Measurements from ENCODE around the gene ELP2. TPM values are rescaled to one million over a fixed set of nuclear protein-coding genes. Genes with fewer than 3 reads are reported as not detected.

The ELP2 gene
- polyA plus RNA-seq, 1 donor from 2014 or later: 83.6 TPM

- H3K79me2 ChIP-seq (replicated peaks; ENCODE audit: insufficient read depth, low read length): peaks cover 83% of the 10 kb centered on the region
- H3F3A ChIP-seq (ENCODE audit: insufficient read depth, low read length, poor library complexity, severe bottlenecking): no peaks in the 10 kb centered on the region
- no peaks in the 10 kb centered on the region for H3K27me3 ChIP-seq (ENCODE audit: insufficient read depth, low read depth, low read length)
- H3K27ac ChIP-seq (ENCODE audit: low read length): peak overlapping the region; percentile 97
- no peaks in the 10 kb centered on the region for H4K20me1 ChIP-seq (ENCODE audit: insufficient read depth)
- H3K9ac ChIP-seq (ENCODE audit: low read length): peak overlapping the region; percentile 99
- H3K9me3 ChIP-seq (ENCODE audit: low read length): no peaks in the 10 kb centered on the region
- no peak for TF ChIP-seq TAF1 (IDR thresholded peaks at IDR 0.05; ENCODE audit: low read depth)
- peaks cover 7% of the 10 kb centered on the region for H3K36me3 ChIP-seq (ENCODE audit: insufficient read depth, low read length)
- no peak overlapping the region for H2AFZ ChIP-seq (ENCODE audit: low read depth, low read length)
- H3K9me2 ChIP-seq (ENCODE audit: insufficient read depth, low read length): no peaks in the 10 kb centered on the region
- H3K4me3 ChIP-seq (ENCODE audit: low read length): peak overlapping the region; percentile 75
- peak overlapping the region; percentile 90 for H3K4me2 ChIP-seq (ENCODE audit: low read length)
Observed at GRCh38 chr18:36127836-36128529, 1.7 kb upstream of the ELP2 start.

GRCh38 chr18:36128530-36128870, 1.2 kb upstream of the ELP2 start:
- no peaks in the 10 kb centered on the region for H3K9me2 ChIP-seq (ENCODE audit: insufficient read depth, low read length)
- H3K36me3 ChIP-seq (ENCODE audit: insufficient read depth, low read length): peaks cover 7% of the 10 kb centered on the region
- peak overlapping the region; percentile 75 for H3K4me3 ChIP-seq (ENCODE audit: low read length)
- H3K9ac ChIP-seq (ENCODE audit: low read length): peak overlapping the region; percentile 99
- H4K20me1 ChIP-seq (ENCODE audit: insufficient read depth): no peaks in the 10 kb centered on the region
- no peaks in the 10 kb centered on the region for H3K27me3 ChIP-seq (ENCODE audit: insufficient read depth, low read depth, low read length)
- H2AFZ ChIP-seq (ENCODE audit: low read depth, low read length): peak overlapping the region; percentile 95
- TF ChIP-seq POLR2AphosphoS5 (IDR thresholded peaks at IDR 0.05): no peak
- no peak for TF ChIP-seq MXI1 (conservative IDR thresholded peaks at IDR 0.05; ENCODE audit: poor library complexity, severe bottlenecking)
- TF ChIP-seq RAD21 (conservative IDR thresholded peaks at IDR 0.05): no peak
- TF ChIP-seq CTCF (IDR thresholded peaks at IDR 0.05; ENCODE audit: poor library complexity, severe bottlenecking): no peak
- TF ChIP-seq EZH2 (IDR thresholded peaks at IDR 0.05; ENCODE audit: borderline replicate concordance, insufficient read depth, low read length, poor library complexity, severe bottlenecking): no peak
- TF ChIP-seq TAF1 (IDR thresholded peaks at IDR 0.05; ENCODE audit: low read depth): no peak
- TF ChIP-seq EP300 (conservative IDR thresholded peaks at IDR 0.05; ENCODE audit: poor library complexity, severe bottlenecking): no peak
- no peak for TF ChIP-seq SMC3 (conservative IDR thresholded peaks at IDR 0.05; ENCODE audit: poor library complexity)
- no peak for TF ChIP-seq REST (IDR thresholded peaks at IDR 0.05; ENCODE audit: borderline replicate concordance)
- H3K4me2 ChIP-seq (ENCODE audit: low read length): peak overlapping the region; percentile 90
- H3F3A ChIP-seq (ENCODE audit: insufficient read depth, low read length, poor library complexity, severe bottlenecking): no peaks in the 10 kb centered on the region
- H3K9me3 ChIP-seq (ENCODE audit: low read length): no peaks in the 10 kb centered on the region
- peaks cover 88% of the 10 kb centered on the region for H3K79me2 ChIP-seq (replicated peaks; ENCODE audit: insufficient read depth, low read length)
- H3K27ac ChIP-seq (ENCODE audit: low read length): peak overlapping the region; percentile 97

Measured in neural cell (in vitro differentiated cells).